Adrenal gland (tissue), 12 donors: ENCODE data around the gene SCN2B. TPM values are rescaled to one million over a fixed set of nuclear protein-coding genes. Genes with fewer than 3 reads are reported as not detected.

Experiments
- DNase-seq, 7 donors: peaks; one replicate each; pipeline ENCODE4 v3.0.0-alpha.2; 2019 to 2020
- H3K27ac ChIP-seq, 5 donors: fragments of 200-600 bp; sonication (generic) in 4 of 5; 1 replicate in 3 of 5; 2 replicates in 2 of 5; pipeline versions ENCODE4 v1.5.1 to v1.8.0; 2016 to 2020; ENCODE audit warnings: mild to moderate bottlenecking in 1 of 5
- H3K27me3 ChIP-seq: fragments of 200-600 bp; 2 replicates; pipeline ENCODE4 v1.8.0; 2021
- H3K36me3 ChIP-seq, 2 donors: fragments of 200-600 bp; replicated peaks in 1 of 2; 1 replicate in 1 of 2; 2 replicates in 1 of 2; pipeline versions ENCODE4 v1.5.1 to v1.8.0; 2018 to 2022
- H3K4me1 ChIP-seq, 2 donors: fragments of 200-600 bp; replicated peaks in 1 of 2; 1 replicate in 1 of 2; 2 replicates in 1 of 2; pipeline versions ENCODE4 v1.5.1 to v1.8.0; 2018 to 2021
- H3K4me3 ChIP-seq, 4 donors: fragments of 200-600 bp; sonication (generic) in 3 of 4; one replicate each; pipeline ENCODE4 v1.5.1; 2016 to 2018
- H3K9me3 ChIP-seq, 3 donors: fragments of 200-600 bp; sonication (generic) in 1 of 3; replicated peaks in 1 of 3; 1 replicate in 2 of 3; 2 replicates in 1 of 3; pipeline versions ENCODE4 v1.5.1 to v1.8.0; 2016 to 2021
- POLR2A ChIP-seq, 2 donors: fragments of 450-650 bp; IDR thresholded peaks; one replicate each; pipeline ENCODE4 v1.6.1; 2017; ENCODE audit warnings: antibody characterized with exemption in 2 of 2, mild to moderate bottlenecking in 2 of 2, moderate library complexity in 1 of 2
- WGBS, 4 donors: extraction: QIAGEN DNeasy Blood & Tissue Kit in 2 of 4; methylation state at CpG; one replicate each; pipeline versions ENCODE4 v1.1.5 to v1.1.7; 2013 to 2017; 5-methylcytosine and 5-hydroxymethylcytosine counted together
- intact Hi-C, 2 donors: fragments of 100-400 bp; cut with DNase I; formaldehyde crosslinking; loops; one replicate each; pipeline versions ENCODE4 v1.14.1 to v1.15.0; 2022 to 2023
- polyA plus RNA-seq, 3 donors: library from polyadenylated mRNA; stranded (reverse); fragments of 200-250 nt in 2 of 3; fragments of 350-450 nt in 1 of 3; fragmentation: Illumina TruSeq in 1 of 3; extraction: RNeasy Lipid Tissue Mini Kit (QIAGEN cat#74804) in 1 of 3; gene quantifications; one replicate each; pipeline ENCODE4 v1.2.3, GENCODE V29; 2013 to 2014
- total RNA-seq, 9 donors: library from RNA; depleted of rRNA in 4 of 9; stranded (reverse); fragments of >200 nt in 4 of 9; fragments of 120-200 nt in 1 of 9; fragmentation: NEBNext Ultra II Directional in 1 of 9; extraction: Animal tissue kit (Norgen Biotek cat#: 25700) in 1 of 9; gene quantifications; one replicate each; pipeline versions ENCODE4 v1.1.0 to v1.2.4, GENCODE V29; 2013 to 2023
- TF ChIP-seq, protein P1 (sequence below), 6 experiments: fragments of 450-650 bp in 4 of 6; fragments of 200-600 bp in 2 of 6; sonication (generic) in 1 of 6; IDR thresholded peaks; 1 replicate in 5 of 6; 2 replicates in 1 of 6; pipeline versions ENCODE4 v1.5.1 to v1.8.0; 2016 to 2021; ENCODE audit warnings: antibody characterized with exemption in 6 of 6, mild to moderate bottlenecking in 2 of 6, moderate library complexity in 1 of 6
- donor health status: healthy with polysubstance abuse.
- donor health status: Bipolar disorder and iron deficiency.
- donor health status: DM: yes; HTN: yes; CAD: no.
- donor health status: DM: no; HTN: no; CAD: no.
- donor health status: DM: no; HTN: no; CAD: no.
- donor health status: DM: yes; HTN: yes; CAD: no.

SCN2B gene
- total and polyA plus RNA-seq, 12 donors: 0.09 to 0.96 (median 0.38) TPM

DNA sequence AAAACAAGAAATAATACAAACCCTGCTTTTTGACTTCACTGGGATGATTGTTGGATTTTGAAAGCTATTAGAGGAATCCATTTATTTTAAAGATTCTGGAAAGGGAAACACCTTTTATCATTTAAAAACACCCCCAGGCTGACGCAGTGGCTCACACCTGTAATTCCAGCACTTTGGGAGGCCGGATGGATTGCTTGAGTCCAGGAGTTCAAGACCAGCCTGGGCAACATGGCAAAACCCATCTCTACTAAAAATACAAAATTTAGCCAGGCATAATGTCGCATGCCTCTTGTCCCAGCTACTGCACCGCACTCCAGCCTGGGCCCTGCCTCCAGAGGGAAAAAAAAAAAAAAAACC lies 317 bp upstream of the SCN2B start:
- no peak for TF ChIP-seq POLR2A (IDR thresholded peaks at IDR 0.05)
- TF ChIP-seq, protein P1, sequence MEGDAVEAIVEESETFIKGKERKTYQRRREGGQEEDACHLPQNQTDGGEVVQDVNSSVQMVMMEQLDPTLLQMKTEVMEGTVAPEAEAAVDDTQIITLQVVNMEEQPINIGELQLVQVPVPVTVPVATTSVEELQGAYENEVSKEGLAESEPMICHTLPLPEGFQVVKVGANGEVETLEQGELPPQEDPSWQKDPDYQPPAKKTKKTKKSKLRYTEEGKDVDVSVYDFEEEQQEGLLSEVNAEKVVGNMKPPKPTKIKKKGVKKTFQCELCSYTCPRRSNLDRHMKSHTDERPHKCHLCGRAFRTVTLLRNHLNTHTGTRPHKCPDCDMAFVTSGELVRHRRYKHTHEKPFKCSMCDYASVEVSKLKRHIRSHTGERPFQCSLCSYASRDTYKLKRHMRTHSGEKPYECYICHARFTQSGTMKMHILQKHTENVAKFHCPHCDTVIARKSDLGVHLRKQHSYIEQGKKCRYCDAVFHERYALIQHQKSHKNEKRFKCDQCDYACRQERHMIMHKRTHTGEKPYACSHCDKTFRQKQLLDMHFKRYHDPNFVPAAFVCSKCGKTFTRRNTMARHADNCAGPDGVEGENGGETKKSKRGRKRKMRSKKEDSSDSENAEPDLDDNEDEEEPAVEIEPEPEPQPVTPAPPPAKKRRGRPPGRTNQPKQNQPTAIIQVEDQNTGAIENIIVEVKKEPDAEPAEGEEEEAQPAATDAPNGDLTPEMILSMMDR (IDR thresholded peaks at IDR 0.05): no peak
- intact Hi-C loops: no loop called here
- peaks cover 0 to 2% of the 10 kb centered on the region in 2 donors for H3K4me1 ChIP-seq
- peaks cover 6% of the 10 kb centered on the region for H3K27me3 ChIP-seq
- 68 to 83% (median 76%) methylated on average over 4 of the region's 4 CpGs for WGBS, 4 donors
- no peaks in the 10 kb centered on the region for H3K36me3 ChIP-seq
- no peak overlapping the region for H3K4me3 ChIP-seq
- H3K9me3 ChIP-seq: no peaks in the 10 kb centered on the region
- no peak for DNase-seq
- no peak overlapping the region for H3K27ac ChIP-seq

DNA sequence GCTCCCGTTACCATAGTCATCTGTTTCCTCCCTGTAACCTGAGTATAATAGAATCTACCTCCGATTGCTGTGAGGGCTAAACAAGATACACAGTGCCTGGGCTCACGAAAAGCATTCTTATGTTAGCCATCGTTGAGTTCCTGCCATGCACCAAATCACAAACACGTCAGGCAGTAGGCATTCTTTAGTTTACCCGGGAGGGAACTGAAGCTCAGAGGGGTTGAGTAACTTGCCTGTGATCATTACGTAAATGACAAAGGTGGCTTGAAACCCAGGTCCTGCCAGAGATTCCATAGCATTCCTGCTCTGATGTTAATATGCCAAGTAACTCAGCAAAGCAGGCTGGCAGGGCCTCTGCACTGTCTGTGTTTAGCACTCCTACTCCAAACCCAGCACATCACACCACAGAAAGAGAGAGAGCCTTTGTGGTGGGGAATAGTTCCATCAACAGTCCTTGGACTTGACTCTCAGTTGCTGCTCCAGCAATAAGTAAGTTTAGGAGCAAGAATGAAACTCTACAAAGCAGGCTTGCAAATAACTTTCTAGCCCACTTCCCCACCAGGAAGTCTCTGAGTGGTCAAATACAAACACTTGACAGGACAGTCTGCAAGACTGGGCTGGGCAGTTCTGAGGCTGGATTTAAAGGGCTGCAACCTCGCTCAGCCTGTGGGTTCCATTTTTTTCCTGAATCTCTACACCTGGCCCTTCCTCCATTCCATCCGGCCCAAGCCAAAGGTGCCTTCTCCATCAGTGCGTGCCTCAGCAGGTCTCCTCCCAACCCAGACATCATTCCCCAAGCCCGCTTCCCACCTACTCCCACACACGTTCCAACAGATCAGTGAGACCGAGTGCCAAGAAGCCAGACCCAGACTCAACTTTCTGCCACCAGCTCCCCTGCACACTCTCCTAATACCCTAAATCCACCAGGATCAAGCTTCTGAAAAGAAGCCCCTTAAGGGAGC lies 1.1 kb downstream of the SCN2B start:
- Histone ChIP-seq H3K4me1 (peaks cover 0 to 9% of the 10 kb centered on the region in 2 donors), H3K27me3 (peaks cover 6% of the 10 kb centered on the region), H3K36me3 (no peaks in the 10 kb centered on the region), H3K9me3 (no peaks in the 10 kb centered on the region), H3K4me3 (no peak overlapping the region), H3K27ac (no peak overlapping the region)
- WGBS, 4 donors: 53 to 66% (median 60%) methylated on average over 11 to 13 of the region's 13 CpGs
- intact Hi-C loops: no loop called here
- no peak for DNase-seq
- TF ChIP-seq POLR2A (IDR thresholded peaks at IDR 0.05): no peak
- TF ChIP-seq, protein P1 (IDR thresholded peaks at IDR 0.05): no peak

DNA sequence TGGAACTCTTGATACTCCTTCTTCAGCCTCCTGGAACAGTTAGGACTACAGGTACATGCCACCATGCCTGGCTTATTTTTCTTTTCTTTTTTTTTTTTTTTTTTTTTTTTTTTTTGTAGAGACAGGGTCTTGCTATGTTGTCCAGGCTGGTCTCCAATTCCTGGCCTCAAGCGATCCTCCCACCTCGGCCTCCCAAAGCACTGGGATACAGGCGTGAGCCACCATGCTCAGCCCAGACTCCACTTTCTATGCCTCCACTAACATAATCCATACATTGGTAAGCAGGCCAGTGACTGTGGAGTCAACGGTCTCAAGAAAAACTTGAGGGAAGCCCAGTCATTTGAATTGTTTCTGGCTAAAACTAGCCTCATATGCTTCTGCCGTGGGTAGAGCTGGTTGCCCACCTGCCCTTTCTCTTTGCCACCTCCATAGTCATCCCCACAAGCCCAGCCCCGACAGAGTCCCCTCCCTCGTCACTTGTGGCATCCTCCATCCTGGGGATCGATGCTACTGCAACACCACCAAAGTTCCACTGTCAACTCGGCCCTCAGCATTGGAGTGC lies 2.4 kb downstream of the SCN2B start:
- TF ChIP-seq POLR2A (IDR thresholded peaks at IDR 0.05): no peak
- TF ChIP-seq, protein P1 (IDR thresholded peaks at IDR 0.05): no peak
- H3K27me3 ChIP-seq: peaks cover 6% of the 10 kb centered on the region
- intact Hi-C loops: no loop called here
- H3K4me1 ChIP-seq: peaks cover 0 to 9% of the 10 kb centered on the region in 2 donors
- no peak overlapping the region for H3K27ac ChIP-seq
- no peaks in the 10 kb centered on the region for H3K36me3 ChIP-seq
- no peaks in the 10 kb centered on the region for H3K9me3 ChIP-seq
- no peak overlapping the region for H3K4me3 ChIP-seq
- 79 to 85% (median 80%) methylated on average over 9 of the region's 9 CpGs for WGBS, 4 donors
- DNase-seq: no peak

DNA sequence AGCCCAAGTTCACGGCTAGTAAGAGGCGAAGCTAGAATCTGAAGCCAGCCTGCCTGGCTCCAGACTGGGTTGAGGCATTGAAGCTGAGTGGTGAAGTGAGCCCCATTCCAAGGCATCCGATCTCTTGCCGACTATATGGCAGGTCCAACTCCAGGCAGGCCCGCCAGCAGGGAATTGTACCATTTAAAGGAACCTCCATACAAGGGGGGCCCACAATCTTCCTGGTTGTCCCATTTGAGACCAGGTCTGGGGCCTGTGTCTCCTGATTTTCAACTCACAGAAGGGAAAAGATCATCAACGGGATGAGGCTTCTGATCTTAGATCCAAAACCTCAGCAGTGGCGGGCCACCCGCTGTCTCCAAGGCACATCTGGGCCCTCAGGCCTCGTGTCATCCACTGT lies 4.1 kb downstream of the SCN2B start:
- H3K4me3 ChIP-seq: no peak overlapping the region
- H3K36me3 ChIP-seq: no peaks in the 10 kb centered on the region
- intact Hi-C loops: no loop called here
- no peak for TF ChIP-seq POLR2A (IDR thresholded peaks at IDR 0.05)
- TF ChIP-seq, protein P1 (IDR thresholded peaks at IDR 0.05): no peak
- WGBS, 4 donors: 80 to 86% (median 83%) methylated on average over 8 to 9 of the region's 9 CpGs
- peaks cover 0 to 9% of the 10 kb centered on the region in 2 donors for H3K4me1 ChIP-seq
- peaks cover 6% of the 10 kb centered on the region for H3K27me3 ChIP-seq
- DNase-seq: no peak
- H3K9me3 ChIP-seq: no peaks in the 10 kb centered on the region
- H3K27ac ChIP-seq: no peak overlapping the region
